ENCODE measurements around the gene PPOX. TPM values are rescaled to one million over a fixed set of nuclear protein-coding genes. Genes with fewer than 3 reads are reported as not detected.

Gene PPOX
- total RNA-seq, 1 donor from 2014 or later, result 21.6 TPM

DNA sequence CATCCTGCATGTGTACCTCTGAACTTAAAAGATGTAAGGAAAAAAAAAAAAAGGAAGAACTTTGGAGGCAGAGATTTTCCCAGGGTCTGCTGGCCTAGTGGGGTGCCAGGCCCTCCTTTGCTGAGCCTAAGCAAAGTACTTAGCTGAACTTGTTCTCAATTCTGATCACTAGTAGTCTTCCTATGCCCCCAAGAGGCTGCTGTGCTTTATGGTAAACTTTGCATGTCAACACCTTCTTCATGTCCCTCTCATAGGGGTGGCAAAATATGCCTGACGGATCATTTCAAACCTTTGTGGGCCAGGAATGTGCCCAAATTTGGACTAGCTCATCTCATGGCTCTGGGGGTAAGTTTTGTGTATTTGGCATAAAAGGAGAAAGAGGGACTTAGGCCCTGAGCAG, 8.4 kb upstream of the PPOX start:
- peak overlapping the region; percentile 14 for H3K27ac Mint-ChIP-seq (ENCODE audit: unreplicated experiment)
- H3K4me1 Mint-ChIP-seq (ENCODE audit: low read depth), result peaks cover 48% of the 10 kb centered on the region
- no peak overlapping the region for H3K4me3 Mint-ChIP-seq (ENCODE audit: unreplicated experiment)

DNA sequence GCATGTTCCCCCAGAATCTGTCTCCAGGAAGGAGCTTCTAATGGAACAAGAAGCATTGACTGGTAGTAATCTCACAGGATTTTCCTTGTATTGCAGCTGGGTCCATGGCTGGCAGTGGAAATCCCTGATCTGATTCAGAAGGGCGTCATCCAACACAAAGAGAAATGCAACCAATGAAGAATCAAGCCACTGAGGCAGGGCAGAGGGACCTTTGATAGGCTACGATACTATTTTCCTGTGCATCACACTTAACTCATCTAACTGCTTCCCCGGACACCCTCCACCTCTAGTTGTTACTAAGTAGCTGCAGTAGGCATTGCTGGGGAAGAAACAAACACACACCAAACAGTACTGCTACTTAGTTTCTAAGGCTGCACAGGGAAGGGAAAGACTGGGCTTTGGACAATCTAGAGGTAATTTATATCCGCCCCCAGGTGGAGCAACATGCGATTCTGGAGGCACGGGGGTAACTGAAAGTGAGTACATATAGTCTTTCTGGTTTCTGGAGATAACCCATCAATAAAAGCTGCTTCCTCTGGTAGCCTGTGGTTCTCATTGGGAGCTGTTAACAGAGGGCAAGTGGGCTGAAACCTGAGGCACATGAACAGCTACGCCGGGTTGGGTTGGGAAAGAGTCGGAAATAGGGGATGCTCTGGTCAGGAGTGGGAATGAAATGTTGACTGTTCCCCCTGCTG, 7.8 kb upstream of the PPOX start:
- Mint-ChIP-seq H3K9me3 (ENCODE audit: low read depth) (no peaks in the 10 kb centered on the region), H3K4me3 (ENCODE audit: unreplicated experiment) (peak overlapping the region; percentile 79), H3K27me3 (ENCODE audit: low read depth) (no peaks in the 10 kb centered on the region), H3K36me3 (ENCODE audit: low read depth) (peaks cover 13% of the 10 kb centered on the region), H3K27ac (ENCODE audit: unreplicated experiment) (peak overlapping the region; percentile 86), H3K4me1 (ENCODE audit: low read depth) (peaks cover 44% of the 10 kb centered on the region)
- DNase-seq (ENCODE audit: low spot score), result no peak
- TF ChIP-seq, protein P1, sequence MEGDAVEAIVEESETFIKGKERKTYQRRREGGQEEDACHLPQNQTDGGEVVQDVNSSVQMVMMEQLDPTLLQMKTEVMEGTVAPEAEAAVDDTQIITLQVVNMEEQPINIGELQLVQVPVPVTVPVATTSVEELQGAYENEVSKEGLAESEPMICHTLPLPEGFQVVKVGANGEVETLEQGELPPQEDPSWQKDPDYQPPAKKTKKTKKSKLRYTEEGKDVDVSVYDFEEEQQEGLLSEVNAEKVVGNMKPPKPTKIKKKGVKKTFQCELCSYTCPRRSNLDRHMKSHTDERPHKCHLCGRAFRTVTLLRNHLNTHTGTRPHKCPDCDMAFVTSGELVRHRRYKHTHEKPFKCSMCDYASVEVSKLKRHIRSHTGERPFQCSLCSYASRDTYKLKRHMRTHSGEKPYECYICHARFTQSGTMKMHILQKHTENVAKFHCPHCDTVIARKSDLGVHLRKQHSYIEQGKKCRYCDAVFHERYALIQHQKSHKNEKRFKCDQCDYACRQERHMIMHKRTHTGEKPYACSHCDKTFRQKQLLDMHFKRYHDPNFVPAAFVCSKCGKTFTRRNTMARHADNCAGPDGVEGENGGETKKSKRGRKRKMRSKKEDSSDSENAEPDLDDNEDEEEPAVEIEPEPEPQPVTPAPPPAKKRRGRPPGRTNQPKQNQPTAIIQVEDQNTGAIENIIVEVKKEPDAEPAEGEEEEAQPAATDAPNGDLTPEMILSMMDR (IDR thresholded peaks at IDR 0.05), result no peak

More for the DNA sequence above, 8.4 kb upstream of the PPOX start:
- Mint-ChIP-seq H3K9me3 (ENCODE audit: low read depth) (no peaks in the 10 kb centered on the region), H3K36me3 (ENCODE audit: low read depth) (peaks cover 8% of the 10 kb centered on the region), H3K27me3 (ENCODE audit: low read depth) (no peaks in the 10 kb centered on the region)
- DNase-seq (ENCODE audit: low spot score), result no peak
- TF ChIP-seq, protein P1 (IDR thresholded peaks at IDR 0.05), result no peak

DNA sequence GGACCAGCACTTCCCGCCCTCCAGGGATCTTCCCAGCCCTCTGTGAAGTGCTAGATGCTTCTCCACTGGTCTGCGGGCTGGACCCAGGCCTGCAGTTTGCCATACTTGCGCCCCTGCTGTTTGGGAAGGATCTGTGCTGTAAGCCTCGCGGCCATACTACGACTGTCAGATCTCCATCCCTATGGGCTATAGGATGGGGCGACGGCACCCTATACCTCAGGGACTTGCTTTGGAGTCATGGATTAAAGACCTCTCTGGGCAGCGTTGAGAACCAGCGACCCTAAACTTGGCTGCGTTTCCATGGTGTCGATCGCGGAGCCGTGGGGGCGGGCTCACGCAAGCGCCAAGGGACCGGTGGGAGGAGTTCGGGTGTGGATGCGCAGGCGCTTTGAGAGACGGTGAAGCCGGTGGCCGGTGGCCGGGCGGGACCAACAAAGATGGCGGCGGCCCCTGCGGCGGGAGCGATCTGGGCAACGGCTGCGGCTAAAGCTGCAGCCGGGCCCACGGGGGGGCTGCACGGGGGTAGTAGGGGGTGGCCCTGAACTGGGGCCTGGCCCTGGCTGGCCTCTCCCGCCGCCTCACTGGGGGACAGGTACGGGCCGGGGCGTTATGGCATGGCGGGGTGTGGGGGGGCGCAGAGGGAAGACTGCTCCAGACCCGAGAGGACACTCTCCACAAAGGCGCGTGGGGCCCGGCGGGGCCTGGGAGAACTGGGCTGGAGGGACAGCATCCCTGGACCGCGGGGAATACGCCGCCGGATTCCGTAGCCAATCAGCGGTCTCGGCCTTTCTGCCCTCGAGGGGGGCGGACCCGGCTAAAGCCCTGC, 6.9 kb upstream of the PPOX start, which contains the start of gene USP21:
Gene USP21 (plus strand): TSS at position 414 of the 826 bp plus-strand sequence. CDS start 1,141 bp downstream, outside the sequence.
- Mint-ChIP-seq H3K4me3 (ENCODE audit: unreplicated experiment) (peak within 1 kb of the TSS; percentile 79), H3K4me1 (ENCODE audit: low read depth) (peaks cover 44% of the 10 kb centered on the region), H3K36me3 (ENCODE audit: low read depth) (peaks cover 14% of the 10 kb centered on the region), H3K9me3 (ENCODE audit: low read depth) (no peaks in the 10 kb centered on the region), H3K27me3 (ENCODE audit: low read depth) (no peaks in the 10 kb centered on the region), H3K27ac (ENCODE audit: unreplicated experiment) (peak within 1 kb of the TSS; percentile 86)
- TF ChIP-seq, protein P1 (IDR thresholded peaks at IDR 0.05), result peak; percentile 60
- DNase-seq (ENCODE audit: low spot score), result peak; percentile 98

DNA sequence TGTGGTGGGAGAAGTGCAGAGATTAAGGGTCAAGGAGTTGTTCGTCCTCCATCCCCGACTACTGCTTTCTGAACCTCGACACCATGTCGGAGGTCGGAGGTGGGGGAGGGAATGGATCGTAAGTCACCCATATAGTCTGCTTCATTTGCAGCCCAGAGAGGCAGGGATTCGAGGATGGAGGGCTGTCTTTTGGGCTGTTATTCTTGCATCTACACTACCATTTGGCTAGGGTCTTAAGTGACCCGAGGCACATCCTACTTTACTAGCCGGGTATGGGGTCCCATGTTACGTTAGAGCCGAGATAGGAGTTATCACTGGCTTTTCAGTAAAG, 6.3 kb upstream of the PPOX start:
- Mint-ChIP-seq H3K27me3 (ENCODE audit: low read depth) (no peaks in the 10 kb centered on the region), H3K4me1 (ENCODE audit: low read depth) (peaks cover 39% of the 10 kb centered on the region), H3K36me3 (ENCODE audit: low read depth) (peaks cover 14% of the 10 kb centered on the region), H3K27ac (ENCODE audit: unreplicated experiment) (peak overlapping the region; percentile 86), H3K9me3 (ENCODE audit: low read depth) (no peaks in the 10 kb centered on the region), H3K4me3 (ENCODE audit: unreplicated experiment) (peak overlapping the region; percentile 79)
- TF ChIP-seq, protein P1 (IDR thresholded peaks at IDR 0.05), result no peak
- DNase-seq (ENCODE audit: low spot score), result no peak

DNA sequence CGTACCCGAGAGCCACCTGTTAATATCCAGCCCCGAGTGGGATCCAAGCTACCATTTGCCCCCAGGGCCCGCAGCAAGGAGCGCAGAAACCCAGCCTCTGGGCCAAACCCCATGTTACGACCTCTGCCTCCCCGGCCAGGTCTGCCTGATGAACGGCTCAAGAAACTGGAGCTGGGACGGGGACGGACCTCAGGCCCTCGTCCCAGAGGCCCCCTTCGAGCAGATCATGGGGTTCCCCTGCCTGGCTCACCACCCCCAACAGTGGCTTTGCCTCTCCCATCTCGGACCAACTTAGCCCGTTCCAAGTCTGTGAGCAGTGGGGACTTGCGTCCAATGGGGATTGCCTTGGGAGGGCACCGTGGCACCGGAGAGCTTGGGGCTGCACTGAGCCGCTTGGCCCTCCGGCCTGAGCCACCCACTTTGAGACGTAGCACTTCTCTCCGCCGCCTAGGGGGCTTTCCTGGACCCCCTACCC, 5.5 kb upstream of the PPOX start:
- Mint-ChIP-seq H3K4me1 (ENCODE audit: low read depth) (peaks cover 39% of the 10 kb centered on the region), H3K27ac (ENCODE audit: unreplicated experiment) (peak overlapping the region; percentile 41), H3K9me3 (ENCODE audit: low read depth) (no peaks in the 10 kb centered on the region), H3K4me3 (ENCODE audit: unreplicated experiment) (peak overlapping the region; percentile 79), H3K27me3 (ENCODE audit: low read depth) (no peaks in the 10 kb centered on the region), H3K36me3 (ENCODE audit: low read depth) (peaks cover 13% of the 10 kb centered on the region)
- DNase-seq (ENCODE audit: low spot score), result no peak
- TF ChIP-seq, protein P1 (IDR thresholded peaks at IDR 0.05), result no peak

All from chondrocyte (in vitro differentiated cells).